SK-N-SH (cell line): Measurements from ENCODE around the gene TMEM225B. TPM values are rescaled to one million over a fixed set of nuclear protein-coding genes. Genes with fewer than 3 reads are reported as not detected.

ENCODE experiments used
- CTCF ChIA-PET: fragments of 300-600, 350-600 bp; formaldehyde crosslinking; extraction: SDS; loops from one replicate; lab custom pipeline; 2021; lab: Yijun Ruan, JAX
- POLR2A ChIA-PET: fragments of 350-600 bp; sonication (Branson Sonifier 250); formaldehyde crosslinking; extraction: SDS; loops from one replicate; lab custom pipeline; 2020; ENCODE audit warnings: antibody characterized with exemption, inconsistent platforms; lab: Yijun Ruan, JAX
- DNase-seq: peaks from one replicate; pipeline ENCODE4 v3.0.0; 2012
- H2AFZ ChIP-seq: fragments of 200-600 bp; sonication (generic); 2 replicates; pipeline ENCODE4 v1.8.1; 2016; ENCODE audit warnings: antibody characterized with exemption, mild to moderate bottlenecking, low read depth
- H3F3A ChIP-seq: fragments of 200-600 bp; sonication (generic); replicated peaks from 2 replicates; pipeline ENCODE3; 2016; ENCODE audit warnings: antibody characterized with exemption, mild to moderate bottlenecking; ENCODE audit not compliant: insufficient read depth
- H3K27ac ChIP-seq, 2 experiments: fragments of 200-500 bp in 1 of 2; fragments of 200-600 bp in 1 of 2; sonication (Bioruptor generic) in 1 of 2; sonication (generic), shearing (Covaris generic) in 1 of 2; 2 replicates each; pipeline versions ENCODE4 v1.5.1 to v1.6.1; 2014 to 2016; ENCODE audit warnings: low read depth in 2 of 2, inconsistent platforms in 1 of 2, low read length in 1 of 2, mild to moderate bottlenecking in 1 of 2, mixed read lengths in 1 of 2
- H3K27me3 ChIP-seq: fragments of 200-600 bp; sonication (generic), shearing (Covaris generic); 2 replicates; pipeline ENCODE4 v1.6.1; 2016; ENCODE audit warnings: mixed run types; ENCODE audit not compliant: insufficient read depth
- H3K36me3 ChIP-seq, 2 experiments: fragments of 200-500 bp in 1 of 2; fragments of 200-600 bp in 1 of 2; sonication (Bioruptor generic) in 1 of 2; sonication (generic) in 1 of 2; replicated peaks in 1 of 2; 2 replicates each; pipeline versions ENCODE3 to v1.5.1; 2014 to 2016; ENCODE audit warnings: low read length in 1 of 2, mild to moderate bottlenecking in 1 of 2; ENCODE audit not compliant: insufficient read depth in 2 of 2, control insufficient read depth in 1 of 2
- H3K4me1 ChIP-seq, 2 experiments: fragments of 200-500 bp in 1 of 2; fragments of 200-600 bp in 1 of 2; sonication (Bioruptor generic) in 1 of 2; sonication (generic), shearing (Covaris generic) in 1 of 2; 2 replicates each; pipeline versions ENCODE4 v1.5.1 to v1.6.1; 2014 to 2016; ENCODE audit warnings: low read depth in 1 of 2, low read length in 1 of 2, mixed run types in 1 of 2; ENCODE audit not compliant: insufficient read depth in 2 of 2, control insufficient read depth in 1 of 2
- H3K4me2 ChIP-seq: fragments of 200-600 bp; sonication (generic), shearing (Covaris generic); 2 replicates; pipeline ENCODE4 v1.6.1; 2017; ENCODE audit warnings: mixed run types
- H3K4me3 ChIP-seq, 2 experiments: fragments of 200-500 bp in 1 of 2; fragments of 200-600 bp in 1 of 2; sonication (Bioruptor generic) in 1 of 2; sonication (generic), shearing (Covaris generic) in 1 of 2; 2 replicates each; pipeline versions ENCODE4 v1.5.1 to v1.8.1; 2014 to 2016; ENCODE audit warnings: low read depth in 2 of 2, inconsistent platforms in 1 of 2, low read length in 1 of 2, mild to moderate bottlenecking in 1 of 2, mixed read lengths in 1 of 2, moderate library complexity in 1 of 2
- H3K79me2 ChIP-seq: fragments of 200-600 bp; sonication (generic); 2 replicates; pipeline ENCODE4 v1.8.1; 2017; ENCODE audit warnings: mild to moderate bottlenecking; ENCODE audit not compliant: insufficient read depth
- H3K9ac ChIP-seq: fragments of 200-600 bp; sonication (generic); 2 replicates; pipeline ENCODE4 v1.6.1; 2017; ENCODE audit warnings: mixed run types
- H3K9me2 ChIP-seq: fragments of 200-600 bp; sonication (generic); 2 replicates; pipeline ENCODE4 v1.6.1; 2017; ENCODE audit warnings: mixed run types
- H3K9me3 ChIP-seq: fragments of 200-600 bp; sonication (generic); 2 replicates; pipeline ENCODE4 v1.6.1; 2017; ENCODE audit warnings: mixed run types, mild to moderate bottlenecking, moderate library complexity
- H4K20me1 ChIP-seq: fragments of 200-600 bp; sonication (generic); 2 replicates; pipeline ENCODE4 v1.6.1; 2017; ENCODE audit warnings: mild to moderate bottlenecking, mixed run types; ENCODE audit not compliant: insufficient read depth
- CTCF ChIP-seq: fragments of 200-600 bp; sonication (generic); IDR thresholded peaks from 2 replicates; pipeline ENCODE4 v1.6.1; 2017; ENCODE audit warnings: antibody characterized with exemption, mild to moderate bottlenecking, moderate library complexity
- EP300 ChIP-seq, 2 experiments: IDR thresholded peaks; 2 replicates each; pipeline versions ENCODE4 v1.4.0 to v1.6.1; 2012; ENCODE audit warnings: borderline replicate concordance in 1 of 2, low read depth in 1 of 2, low read length in 1 of 2
- FOXM1 ChIP-seq: IDR thresholded peaks from 2 replicates; pipeline ENCODE4 v1.4.0; 2012; ENCODE audit warnings: low read depth, mild to moderate bottlenecking
- GABPA ChIP-seq: IDR thresholded peaks from 2 replicates; pipeline ENCODE4 v1.4.0; 2012; ENCODE audit warnings: low read depth, mild to moderate bottlenecking
- MXI1 ChIP-seq: IDR thresholded peaks from 2 replicates; pipeline ENCODE4 v1.6.1; 2012; ENCODE audit warnings: mild to moderate bottlenecking, low read depth, low read length, improper control_type of control experiment
- NFIC ChIP-seq: IDR thresholded peaks from 2 replicates; pipeline ENCODE4 v1.4.0; 2012; ENCODE audit warnings: borderline replicate concordance
- SMC3 ChIP-seq: IDR thresholded peaks from 2 replicates; pipeline ENCODE4 v1.6.1; 2012; ENCODE audit warnings: low read depth, low read length, improper control_type of control experiment
- TCF12 ChIP-seq: IDR thresholded peaks from 2 replicates; pipeline ENCODE4 v1.4.0; 2012
- WGBS: methylation state at CpG from one replicate; pipeline ENCODE4 v1.1.6; 2017; ENCODE audit warnings: low lambda C conversion rate; 5-methylcytosine and 5-hydroxymethylcytosine counted together
- polyA plus RNA-seq, 3 experiments: library from polyadenylated mRNA; depleted of rRNA; stranded (reverse); fragments of >200 nt; gene quantifications; 2 replicates each; pipeline ENCODE4 v1.2.3, GENCODE V29; 2012
- TF ChIP-seq, protein P1 (sequence below): IDR thresholded peaks from 2 replicates; pipeline ENCODE4 v1.6.1; 2012; ENCODE audit warnings: mild to moderate bottlenecking, low read depth, low read length, moderate library complexity
- TF ChIP-seq, protein P2 (sequence below): IDR thresholded peaks from 2 replicates; pipeline ENCODE4 v1.4.0; 2012; ENCODE audit warnings: low read depth, borderline replicate concordance
- TF ChIP-seq, protein P3 (sequence below): IDR thresholded peaks from 2 replicates; pipeline ENCODE4 v1.4.0; 2012; ENCODE audit warnings: low read depth

TMEM225B gene
- polyA plus RNA-seq, 1 of the 3 experiments (the other 2 are of a cell fraction) = 1.5 TPM

- TF ChIP-seq, protein P1, sequence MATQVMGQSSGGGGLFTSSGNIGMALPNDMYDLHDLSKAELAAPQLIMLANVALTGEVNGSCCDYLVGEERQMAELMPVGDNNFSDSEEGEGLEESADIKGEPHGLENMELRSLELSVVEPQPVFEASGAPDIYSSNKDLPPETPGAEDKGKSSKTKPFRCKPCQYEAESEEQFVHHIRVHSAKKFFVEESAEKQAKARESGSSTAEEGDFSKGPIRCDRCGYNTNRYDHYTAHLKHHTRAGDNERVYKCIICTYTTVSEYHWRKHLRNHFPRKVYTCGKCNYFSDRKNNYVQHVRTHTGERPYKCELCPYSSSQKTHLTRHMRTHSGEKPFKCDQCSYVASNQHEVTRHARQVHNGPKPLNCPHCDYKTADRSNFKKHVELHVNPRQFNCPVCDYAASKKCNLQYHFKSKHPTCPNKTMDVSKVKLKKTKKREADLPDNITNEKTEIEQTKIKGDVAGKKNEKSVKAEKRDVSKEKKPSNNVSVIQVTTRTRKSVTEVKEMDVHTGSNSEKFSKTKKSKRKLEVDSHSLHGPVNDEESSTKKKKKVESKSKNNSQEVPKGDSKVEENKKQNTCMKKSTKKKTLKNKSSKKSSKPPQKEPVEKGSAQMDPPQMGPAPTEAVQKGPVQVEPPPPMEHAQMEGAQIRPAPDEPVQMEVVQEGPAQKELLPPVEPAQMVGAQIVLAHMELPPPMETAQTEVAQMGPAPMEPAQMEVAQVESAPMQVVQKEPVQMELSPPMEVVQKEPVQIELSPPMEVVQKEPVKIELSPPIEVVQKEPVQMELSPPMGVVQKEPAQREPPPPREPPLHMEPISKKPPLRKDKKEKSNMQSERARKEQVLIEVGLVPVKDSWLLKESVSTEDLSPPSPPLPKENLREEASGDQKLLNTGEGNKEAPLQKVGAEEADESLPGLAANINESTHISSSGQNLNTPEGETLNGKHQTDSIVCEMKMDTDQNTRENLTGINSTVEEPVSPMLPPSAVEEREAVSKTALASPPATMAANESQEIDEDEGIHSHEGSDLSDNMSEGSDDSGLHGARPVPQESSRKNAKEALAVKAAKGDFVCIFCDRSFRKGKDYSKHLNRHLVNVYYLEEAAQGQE = peak; percentile 2; the same call in 1 of the 2 replicates
- no peak for TF ChIP-seq NFIC
- peak; percentile 17 to 65; a peak in 2 of 4 replicates for TF ChIP-seq EP300 (IDR thresholded peaks at IDR 0.05; ENCODE audit: borderline replicate concordance in 1 of 2, low read depth in 1 of 2, low read length in 1 of 2)
- TF ChIP-seq SMC3 = no peak
- no peak for TF ChIP-seq CTCF
- TF ChIP-seq GABPA = peak; percentile 86
- peak; percentile 75 for TF ChIP-seq MXI1
- TF ChIP-seq, protein P2, sequence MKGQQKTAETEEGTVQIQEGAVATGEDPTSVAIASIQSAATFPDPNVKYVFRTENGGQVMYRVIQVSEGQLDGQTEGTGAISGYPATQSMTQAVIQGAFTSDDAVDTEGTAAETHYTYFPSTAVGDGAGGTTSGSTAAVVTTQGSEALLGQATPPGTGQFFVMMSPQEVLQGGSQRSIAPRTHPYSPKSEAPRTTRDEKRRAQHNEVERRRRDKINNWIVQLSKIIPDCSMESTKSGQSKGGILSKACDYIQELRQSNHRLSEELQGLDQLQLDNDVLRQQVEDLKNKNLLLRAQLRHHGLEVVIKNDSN = no peak
- peak; percentile 45 for TF ChIP-seq TCF12
These were observed 39.5 kb upstream of the TMEM225B start, which contains the start of gene ZNF655 (continued) for GRCh38 chr7:99558306-99559174.

GRCh38 chr7:99559175-99559915, 38.7 kb upstream of the TMEM225B start:
- Histone ChIP-seq H3K9ac (peak overlapping the region; percentile 99), H3F3A (peaks cover 58% of the 10 kb centered on the region), H3K9me2 (no peaks in the 10 kb centered on the region), H2AFZ (no peak overlapping the region), H3K27ac (peak overlapping the region; percentile 97 to 99), H3K4me2 (peak overlapping the region; percentile 89), H4K20me1 (no peaks in the 10 kb centered on the region), H3K9me3 (no peaks in the 10 kb centered on the region), H3K36me3 (peaks cover 55 to 59% of the 10 kb centered on the region in 2 experiments), H3K4me3 (peak overlapping the region; percentile 88 to 98), H3K79me2 (peaks cover 81% of the 10 kb centered on the region), H3K27me3 (no peaks in the 10 kb centered on the region), H3K4me1 (peaks cover 20 to 41% of the 10 kb centered on the region in 2 experiments)
- TF ChIP-seq FOXM1 = no peak
- TF ChIP-seq, protein P3, sequence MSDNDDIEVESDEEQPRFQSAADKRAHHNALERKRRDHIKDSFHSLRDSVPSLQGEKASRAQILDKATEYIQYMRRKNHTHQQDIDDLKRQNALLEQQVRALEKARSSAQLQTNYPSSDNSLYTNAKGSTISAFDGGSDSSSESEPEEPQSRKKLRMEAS = 0 out of 2 replicates have a peak, but pooled peaks have one; percentile 0
- DNase-seq = no peak
- WGBS = 12% methylated on average over 31 of the region's 31 CpGs
- CTCF ChIA-PET = interaction anchor here (0.7 to 2.7 kb wide), 5 partner anchors 9 to 140 kb away, joined by 3 to 13 read pairs (median 5); partner anchors contain the start of gene ZSCAN25
- POLR2A ChIA-PET = interaction anchor here (0.9 to 2.6 kb wide), 7 partner anchors 9 to 151 kb away, joined by 3 to 23 read pairs (median 8); partner anchors contain the start of genes BUD31, PDAP1, ZKSCAN5 and ZNF394
